Measurements from ENCODE around the gene E2F4. TPM values are rescaled to one million over a fixed set of nuclear protein-coding genes. Genes with fewer than 3 reads are reported as not detected.
A peak's percentile ranks its signal among the peaks of the same experiment; 100 is the strongest.

Gene E2F4
- polyA plus RNA-seq, 1 donor = 67.6 TPM

DNA sequence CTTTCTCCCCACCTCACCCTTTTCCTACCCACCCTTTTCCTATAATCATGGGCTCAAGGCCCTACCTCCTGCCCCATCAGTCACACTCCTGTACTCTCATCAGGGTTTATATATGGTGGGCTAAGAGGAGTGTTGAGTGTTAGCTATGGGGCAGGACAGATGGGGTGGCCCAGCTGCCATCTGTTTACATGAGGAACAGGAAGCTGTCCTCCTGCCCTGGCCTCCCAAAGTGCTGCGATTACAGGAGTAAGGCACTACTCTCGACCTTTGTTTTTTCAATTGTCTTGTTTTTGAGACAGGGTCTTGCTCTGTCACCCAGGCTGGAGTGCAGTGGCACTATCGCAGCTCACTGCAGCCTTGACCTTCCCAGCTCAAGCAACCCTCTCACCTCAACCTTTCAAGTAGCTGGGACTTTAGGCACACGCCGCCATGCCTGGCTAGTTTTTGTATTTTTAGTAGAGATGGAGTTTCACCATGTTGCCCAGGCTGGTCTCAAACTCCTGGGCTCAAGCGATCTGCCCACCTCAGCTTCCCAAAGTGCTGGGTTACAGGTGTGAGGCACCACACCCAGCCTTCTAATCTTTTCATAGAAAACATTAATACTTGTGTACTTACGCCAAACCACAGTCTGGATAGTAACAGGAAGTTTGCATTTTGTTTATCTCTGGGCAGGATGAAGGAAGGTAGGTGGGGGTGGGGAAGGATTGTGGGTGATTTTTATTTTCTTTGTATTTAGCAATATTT lies 33.9 kb upstream of the E2F4 start:
- Histone ChIP-seq H3K27me3 (ENCODE audit: control insufficient read depth, insufficient read depth, low read length) (peaks cover 81% of the 10 kb centered on the region), H3K4me1 (ENCODE audit: control insufficient read depth, insufficient read depth, low read length) (peaks cover 34% of the 10 kb centered on the region), H3K27ac (ENCODE audit: low read length) (no peak overlapping the region), H3K9me3 (ENCODE audit: control insufficient read depth, low read depth, low read length) (peaks cover 12% of the 10 kb centered on the region), H3K4me3 (ENCODE audit: low read length) (no peak overlapping the region), H3K36me3 (ENCODE audit: control insufficient read depth, insufficient read depth, low read length) (no peaks in the 10 kb centered on the region)
- no peak for DNase-seq
- no CpG with 5 or more reads among the region's 7 CpGs for WGBS (ENCODE audit: insufficient coverage, low lambda C conversion rate)

DNA sequence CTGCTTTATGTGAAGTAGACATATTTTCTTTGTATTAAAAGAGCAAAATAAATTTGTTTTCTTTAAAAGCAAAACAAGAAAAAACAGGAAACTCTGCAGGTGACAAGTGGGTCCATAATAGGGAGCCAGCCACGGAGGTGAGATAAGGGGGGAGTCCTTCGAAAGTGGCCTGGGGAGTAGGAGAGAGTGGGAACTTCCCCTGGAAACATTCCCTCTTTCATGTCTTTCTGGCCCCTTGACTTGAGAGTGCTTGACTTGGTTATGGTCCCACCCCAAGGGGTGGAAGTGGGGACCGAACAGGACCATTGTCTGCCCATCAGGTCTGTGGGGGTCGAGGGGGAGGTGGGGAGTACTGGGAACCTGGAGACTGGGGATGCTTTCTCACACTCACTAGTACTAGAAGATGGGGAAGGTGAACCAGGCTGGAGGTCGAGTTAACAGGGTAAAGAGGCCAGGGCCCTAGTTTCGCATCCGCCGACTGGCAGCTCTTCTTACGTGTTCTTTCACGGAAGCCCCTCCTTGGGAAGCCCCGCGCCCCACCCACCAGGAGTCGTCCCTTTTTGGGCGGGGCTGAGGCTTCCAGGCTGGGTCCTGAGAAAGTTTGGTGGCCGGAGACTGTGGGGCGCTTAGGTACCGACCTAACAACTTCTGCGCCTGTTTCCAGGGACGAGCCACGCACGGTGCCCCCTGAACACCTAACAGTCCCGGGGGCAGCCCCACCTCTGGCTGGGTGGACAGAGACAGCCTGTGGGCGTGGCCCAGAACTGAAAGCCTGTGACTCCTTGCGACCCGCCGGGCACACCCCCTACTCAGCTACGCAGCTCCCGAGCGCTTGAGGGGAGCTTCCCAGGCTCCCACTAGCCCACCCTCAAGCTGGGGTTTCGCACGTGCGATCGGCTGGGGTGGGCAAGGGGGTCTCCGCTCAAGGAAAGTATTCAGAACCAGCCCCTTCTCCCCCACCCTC lies 33.0 kb upstream of the E2F4 start:
- peak in 1 of 2 donors; percentile 65 for DNase-seq
- no CpG with 5 or more reads among the region's 34 CpGs for WGBS (ENCODE audit: insufficient coverage, low lambda C conversion rate)
- H3K27me3 ChIP-seq (ENCODE audit: control insufficient read depth, insufficient read depth, low read length) = peaks cover 84% of the 10 kb centered on the region

DNA sequence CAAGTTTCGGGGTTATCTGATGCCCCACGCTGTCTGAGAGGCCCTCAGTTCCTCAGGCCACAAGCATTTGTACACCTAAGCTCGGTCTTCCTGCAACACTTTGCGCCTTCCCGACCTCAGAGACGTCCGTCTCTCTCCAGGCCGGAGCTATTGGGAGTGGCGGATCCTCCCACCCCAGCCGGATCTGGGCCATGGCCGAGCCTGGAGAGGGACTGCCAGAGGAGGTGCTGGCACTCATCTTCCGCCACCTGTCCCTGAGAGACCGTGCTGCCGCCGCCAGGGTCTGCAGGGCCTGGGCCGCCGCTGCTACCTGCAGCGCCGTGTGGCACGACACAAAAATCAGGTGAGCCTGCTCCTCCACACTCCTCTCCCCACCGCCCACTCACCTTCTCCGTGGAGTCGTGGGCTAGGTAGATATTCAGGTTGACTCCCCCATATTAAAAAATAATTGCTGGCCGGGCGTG lies 30.3 kb upstream of the E2F4 start:
- Histone ChIP-seq H3K9me3 (ENCODE audit: control insufficient read depth, low read depth, low read length) (peaks cover 23% of the 10 kb centered on the region), H3K4me3 (ENCODE audit: low read length) (no peak overlapping the region), H3K36me3 (ENCODE audit: control insufficient read depth, insufficient read depth, low read length) (no peaks in the 10 kb centered on the region), H3K27ac (ENCODE audit: low read length) (no peak overlapping the region), H3K27me3 (ENCODE audit: control insufficient read depth, insufficient read depth, low read length) (peaks cover 84% of the 10 kb centered on the region), H3K4me1 (ENCODE audit: control insufficient read depth, insufficient read depth, low read length) (peaks cover 45% of the 10 kb centered on the region)
- DNase-seq = no peak
- WGBS (ENCODE audit: insufficient coverage, low lambda C conversion rate) = no CpG with 5 or more reads among the region's 25 CpGs

More for the DNA sequence above, 33.0 kb upstream of the E2F4 start:
- peak overlapping the region; percentile 98 for H3K4me3 ChIP-seq (ENCODE audit: low read length)
- peak overlapping the region; percentile 16 for H3K27ac ChIP-seq (ENCODE audit: low read length)
- H3K9me3 ChIP-seq (ENCODE audit: control insufficient read depth, low read depth, low read length) = peaks cover 17% of the 10 kb centered on the region
- no peaks in the 10 kb centered on the region for H3K36me3 ChIP-seq (ENCODE audit: control insufficient read depth, insufficient read depth, low read length)
- peaks cover 39% of the 10 kb centered on the region for H3K4me1 ChIP-seq (ENCODE audit: control insufficient read depth, insufficient read depth, low read length)

DNA sequence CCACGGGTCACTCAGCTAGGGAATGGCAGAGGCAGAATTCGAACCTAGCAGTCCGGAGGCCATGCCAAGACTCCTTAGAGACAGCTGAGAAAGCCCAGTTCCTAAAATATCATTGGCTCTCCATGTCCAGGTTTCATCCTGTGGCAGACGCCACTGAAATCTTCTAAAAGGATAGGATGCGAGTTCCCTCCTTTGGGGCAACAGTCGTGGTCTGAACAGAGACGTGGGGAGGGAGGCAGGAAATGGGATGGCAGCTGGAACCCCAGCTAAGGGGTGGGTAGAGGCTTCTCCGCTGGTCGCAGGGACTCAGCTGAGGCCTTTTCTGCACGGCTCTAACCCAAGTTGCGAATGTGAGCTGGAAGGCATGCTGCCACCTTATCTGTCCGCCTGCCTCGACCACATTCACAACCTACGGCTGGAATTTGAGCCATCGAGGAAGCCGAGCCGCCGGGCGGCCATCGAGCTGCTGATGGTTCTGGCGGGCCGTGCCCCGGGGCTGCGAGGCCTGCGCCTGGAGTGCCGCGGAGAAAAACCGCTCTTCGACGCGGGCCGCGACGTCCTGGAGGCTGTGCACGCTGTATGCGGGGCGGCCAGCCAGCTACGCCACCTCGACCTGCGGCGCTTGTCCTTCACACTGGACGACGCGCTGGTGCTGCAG lies 29.3 kb upstream of the E2F4 start:
- Histone ChIP-seq H3K4me3 (ENCODE audit: low read length) (no peak overlapping the region), H3K9me3 (ENCODE audit: control insufficient read depth, low read depth, low read length) (peaks cover 23% of the 10 kb centered on the region), H3K36me3 (ENCODE audit: control insufficient read depth, insufficient read depth, low read length) (no peaks in the 10 kb centered on the region), H3K4me1 (ENCODE audit: control insufficient read depth, insufficient read depth, low read length) (peaks cover 45% of the 10 kb centered on the region), H3K27me3 (ENCODE audit: control insufficient read depth, insufficient read depth, low read length) (peaks cover 85% of the 10 kb centered on the region), H3K27ac (ENCODE audit: low read length) (no peak overlapping the region)
- WGBS (ENCODE audit: insufficient coverage, low lambda C conversion rate) = no CpG with 5 or more reads among the region's 44 CpGs
- no peak for DNase-seq

DNA sequence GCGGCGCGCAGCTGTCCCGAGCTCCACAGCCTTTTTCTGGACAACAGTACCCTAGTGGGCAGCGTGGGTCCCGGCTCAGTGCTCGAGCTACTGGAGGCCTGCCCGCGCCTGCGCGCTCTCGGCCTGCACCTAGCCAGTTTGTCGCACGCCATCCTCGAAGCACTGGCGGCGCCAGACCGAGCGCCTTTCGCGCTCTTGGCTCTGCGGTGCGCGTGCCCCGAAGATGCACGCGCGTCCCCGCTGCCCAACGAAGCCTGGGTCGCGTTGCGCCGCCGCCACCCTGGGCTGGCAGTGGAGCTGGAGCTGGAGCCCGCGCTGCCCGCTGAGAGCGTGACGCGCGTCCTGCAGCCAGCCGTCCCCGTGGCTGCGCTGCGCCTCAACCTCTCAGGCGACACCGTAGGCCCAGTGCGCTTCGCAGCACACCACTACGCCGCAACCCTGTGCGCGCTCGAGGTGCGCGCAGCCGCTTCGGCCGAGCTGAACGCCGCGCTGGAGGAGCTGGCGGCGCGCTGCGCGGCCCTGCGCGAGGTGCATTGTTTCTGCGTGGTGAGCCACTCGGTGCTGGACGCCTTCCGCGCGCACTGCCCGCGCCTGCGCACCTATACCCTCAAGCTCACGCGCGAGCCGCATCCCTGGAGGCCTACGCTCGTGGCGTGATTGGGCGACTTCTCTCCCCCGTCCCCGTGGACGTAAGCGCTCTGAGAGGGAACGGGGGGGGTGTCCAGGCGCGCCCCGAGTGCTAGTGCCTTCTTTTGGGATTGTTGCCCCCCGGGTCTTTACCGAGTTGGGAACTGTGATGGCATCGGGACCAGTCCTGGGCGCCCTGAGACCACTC lies 28.6 kb upstream of the E2F4 start:
- DNase-seq = peak in 1 of 2 donors; percentile 66
- H3K4me3 ChIP-seq (ENCODE audit: low read length) = peak overlapping the region; percentile 10
- no peak overlapping the region for H3K27ac ChIP-seq (ENCODE audit: low read length)
- no CpG with 5 or more reads among the region's 99 CpGs for WGBS (ENCODE audit: insufficient coverage, low lambda C conversion rate)
- H3K27me3 ChIP-seq (ENCODE audit: control insufficient read depth, insufficient read depth, low read length) = peaks cover 88% of the 10 kb centered on the region
- no peaks in the 10 kb centered on the region for H3K36me3 ChIP-seq (ENCODE audit: control insufficient read depth, insufficient read depth, low read length)
- peaks cover 23% of the 10 kb centered on the region for H3K9me3 ChIP-seq (ENCODE audit: control insufficient read depth, low read depth, low read length)
- H3K4me1 ChIP-seq (ENCODE audit: control insufficient read depth, insufficient read depth, low read length) = peaks cover 45% of the 10 kb centered on the region

DNA sequence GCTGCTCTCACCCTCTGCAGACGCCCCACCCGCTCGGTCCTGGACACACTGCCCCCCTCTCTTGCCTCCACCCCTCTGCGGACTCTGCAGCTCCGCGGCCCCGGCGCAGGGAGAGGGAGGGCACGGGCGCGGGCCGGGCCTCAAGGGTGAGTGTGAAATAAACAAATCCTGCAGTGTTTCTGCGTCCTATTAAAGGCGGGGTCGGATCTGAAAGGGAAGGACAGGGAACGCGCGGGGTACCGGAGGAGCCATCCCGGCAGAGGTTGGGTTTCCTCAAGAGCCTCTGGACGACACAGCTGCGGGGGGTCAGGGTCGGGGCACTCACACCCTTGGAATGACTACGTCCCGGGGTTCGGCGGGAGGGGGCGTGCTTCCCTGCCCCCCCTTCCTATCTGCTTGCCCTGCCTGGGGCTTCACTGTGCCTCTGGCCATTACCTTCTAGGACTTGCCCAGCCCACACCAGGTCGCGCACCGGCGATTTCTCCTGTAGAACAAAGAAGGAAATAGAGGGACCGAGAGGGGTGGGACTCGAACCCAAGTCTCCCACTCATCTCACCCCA lies 27.9 kb upstream of the E2F4 start:
- no peak for DNase-seq
- Histone ChIP-seq H3K36me3 (ENCODE audit: control insufficient read depth, insufficient read depth, low read length) (no peaks in the 10 kb centered on the region), H3K9me3 (ENCODE audit: control insufficient read depth, low read depth, low read length) (peaks cover 23% of the 10 kb centered on the region), H3K4me1 (ENCODE audit: control insufficient read depth, insufficient read depth, low read length) (peaks cover 43% of the 10 kb centered on the region), H3K27ac (ENCODE audit: low read length) (no peak overlapping the region), H3K27me3 (ENCODE audit: control insufficient read depth, insufficient read depth, low read length) (peaks cover 91% of the 10 kb centered on the region), H3K4me3 (ENCODE audit: low read length) (peak overlapping the region; percentile 10)
- no CpG with 5 or more reads among the region's 34 CpGs for WGBS (ENCODE audit: insufficient coverage, low lambda C conversion rate)

DNA sequence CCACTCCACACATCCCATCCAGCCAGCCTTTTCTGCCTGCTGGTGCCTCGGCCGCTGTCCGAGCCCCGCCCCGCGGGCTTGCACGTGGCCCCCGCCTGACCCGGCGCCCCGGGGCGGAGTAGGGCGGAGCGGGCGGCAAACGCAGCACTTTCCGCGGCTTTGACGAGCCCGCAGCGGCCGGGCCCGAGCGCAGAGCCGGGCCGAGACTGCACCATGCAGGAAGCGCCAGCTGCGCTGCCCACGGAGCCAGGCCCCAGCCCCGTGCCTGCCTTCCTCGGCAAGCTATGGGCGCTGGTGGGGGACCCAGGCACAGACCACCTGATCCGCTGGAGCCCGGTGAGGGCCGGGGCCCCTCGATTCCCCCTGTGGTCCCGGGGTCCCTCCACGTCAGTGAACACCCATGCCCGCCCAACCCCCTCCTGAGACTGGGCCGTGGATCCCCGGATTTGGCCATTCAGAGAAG lies 27.3 kb upstream of the E2F4 start, which contains the start of gene HSF4:
TSS of gene HSF4 (plus strand) at position 147 of the 463 bp plus-strand sequence. CDS start at position 214, 67 bp downstream.
- no peaks in the 10 kb centered on the region for H3K36me3 ChIP-seq (ENCODE audit: control insufficient read depth, insufficient read depth, low read length)
- H3K4me3 ChIP-seq (ENCODE audit: low read length) = peak within 1 kb of the TSS; percentile 10
- no peak within 1 kb of the TSS for H3K27ac ChIP-seq (ENCODE audit: low read length)
- peaks cover 91% of the 10 kb centered on the region for H3K27me3 ChIP-seq (ENCODE audit: control insufficient read depth, insufficient read depth, low read length)
- peaks cover 23% of the 10 kb centered on the region for H3K9me3 ChIP-seq (ENCODE audit: control insufficient read depth, low read depth, low read length)
- no CpG with 5 or more reads among the region's 41 CpGs for WGBS (ENCODE audit: insufficient coverage, low lambda C conversion rate)
- DNase-seq = peak in 1 of 2 donors; percentile 64
- H3K4me1 ChIP-seq (ENCODE audit: control insufficient read depth, insufficient read depth, low read length) = peaks cover 45% of the 10 kb centered on the region

DNA sequence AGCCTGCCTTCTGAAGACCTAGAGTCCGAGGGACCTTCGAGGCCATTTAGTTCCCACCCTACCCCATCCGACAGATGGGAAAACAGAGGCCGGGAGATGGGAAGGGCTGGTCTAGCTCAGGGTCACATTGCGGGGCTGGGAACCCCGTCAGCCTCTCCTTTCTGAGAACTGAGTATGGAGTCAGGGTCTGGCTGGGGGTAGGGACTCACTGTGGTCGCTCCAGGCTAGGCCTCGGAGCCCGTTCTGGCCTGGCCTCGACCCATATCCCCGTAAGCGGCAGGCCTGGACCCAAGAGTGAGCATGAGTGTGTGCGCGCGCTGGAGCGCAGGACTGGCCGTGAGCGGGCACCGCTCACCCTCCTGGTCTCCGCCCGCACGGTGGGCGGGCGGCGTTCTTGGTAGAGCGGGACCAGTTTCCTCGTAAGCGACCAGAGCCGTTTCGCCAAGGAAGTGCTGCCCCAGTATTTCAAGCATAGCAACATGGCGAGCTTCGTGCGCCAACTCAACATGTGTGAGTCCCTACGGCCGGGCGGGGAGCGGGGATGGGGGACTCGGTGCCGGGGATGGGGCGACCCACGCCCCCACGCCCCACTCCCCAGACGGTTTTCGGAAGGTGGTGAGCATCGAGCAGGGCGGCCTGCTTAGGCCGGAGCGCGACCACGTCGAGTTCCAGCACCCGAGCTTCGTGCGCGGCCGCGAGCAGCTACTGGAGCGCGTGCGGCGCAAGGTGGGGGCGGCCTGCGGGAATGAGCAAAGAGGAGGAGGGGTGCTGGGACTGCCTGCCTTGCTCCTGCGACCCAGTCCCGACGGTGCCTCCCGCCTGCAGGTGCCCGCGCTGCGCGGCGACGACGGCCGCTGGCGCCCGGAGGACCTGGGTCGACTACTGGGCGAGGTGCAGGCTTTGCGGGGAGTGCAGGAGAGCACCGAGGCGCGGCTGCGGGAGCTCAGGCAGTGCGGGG lies 26.6 kb upstream of the E2F4 start:
- Histone ChIP-seq H3K36me3 (ENCODE audit: control insufficient read depth, insufficient read depth, low read length) (no peaks in the 10 kb centered on the region), H3K9me3 (ENCODE audit: control insufficient read depth, low read depth, low read length) (peaks cover 23% of the 10 kb centered on the region), H3K4me3 (ENCODE audit: low read length) (no peak overlapping the region), H3K27ac (ENCODE audit: low read length) (no peak overlapping the region), H3K4me1 (ENCODE audit: control insufficient read depth, insufficient read depth, low read length) (peaks cover 51% of the 10 kb centered on the region), H3K27me3 (ENCODE audit: control insufficient read depth, insufficient read depth, low read length) (peaks cover 94% of the 10 kb centered on the region)
- WGBS (ENCODE audit: insufficient coverage, low lambda C conversion rate) = no CpG with 5 or more reads among the region's 85 CpGs
- peak in 1 of 2 donors; percentile 46 for DNase-seq

Data from large intestine (tissue), 3 donors.